GM23248 (cell line): ENCODE results near the gene CCT6B. TPM values are rescaled to one million over a fixed set of nuclear protein-coding genes. Genes with fewer than 3 reads are reported as not detected.

Experiments used
- DNase-seq: peaks from one replicate; pipeline ENCODE4 v3.0.0-alpha.2; 2015
- H2AFZ ChIP-seq: fragments of 200-600 bp; sonication (generic); 2 replicates; pipeline ENCODE4 v1.6.1; 2016; ENCODE audit warnings: antibody characterized with exemption
- H3F3A ChIP-seq: fragments of 200-600 bp; sonication (generic); 2 replicates; pipeline ENCODE4 v1.6.1; 2016; ENCODE audit warnings: mild to moderate bottlenecking, antibody characterized with exemption, mixed run types; ENCODE audit not compliant: insufficient read depth
- H3K27ac ChIP-seq: fragments of 200-600 bp; sonication (generic); 2 replicates; pipeline ENCODE4 v1.5.1; 2016; ENCODE audit warnings: mild to moderate bottlenecking
- H3K27me3 ChIP-seq: fragments of 200-600 bp; sonication (generic); replicated peaks from 2 replicates; pipeline ENCODE4 v1.6.1; 2016; ENCODE audit warnings: mild to moderate bottlenecking; ENCODE audit not compliant: insufficient read depth
- H3K36me3 ChIP-seq: fragments of 200-600 bp; sonication (generic); 2 replicates; pipeline ENCODE4 v1.6.1; 2016; ENCODE audit warnings: low read depth, mild to moderate bottlenecking
- H3K4me1 ChIP-seq: fragments of 200-600 bp; sonication (generic); 2 replicates; pipeline ENCODE4 v1.6.1; 2016; ENCODE audit warnings: mild to moderate bottlenecking; ENCODE audit not compliant: insufficient read depth
- H3K4me2 ChIP-seq: fragments of 200-600 bp; sonication (generic); one replicate; pipeline ENCODE4 v1.6.1; 2016; ENCODE audit warnings: mild to moderate bottlenecking; ENCODE audit not compliant: unreplicated experiment
- H3K4me3 ChIP-seq: fragments of 200-600 bp; sonication (generic); 2 replicates; pipeline ENCODE4 v1.5.1; 2016; ENCODE audit warnings: mild to moderate bottlenecking
- H3K79me2 ChIP-seq: fragments of 200-600 bp; sonication (generic); 2 replicates; pipeline ENCODE4 v1.6.1; 2016; ENCODE audit warnings: mild to moderate bottlenecking; ENCODE audit not compliant: insufficient read depth
- H3K9ac ChIP-seq: fragments of 200-600 bp; sonication (generic); 2 replicates; pipeline ENCODE4 v1.6.1; 2016; ENCODE audit warnings: mild to moderate bottlenecking
- H3K9me2 ChIP-seq: fragments of 200-600 bp; sonication (generic); 2 replicates; pipeline ENCODE4 v1.6.1; 2016; ENCODE audit warnings: mixed run types, mild to moderate bottlenecking, moderate library complexity; ENCODE audit not compliant: insufficient read depth
- H3K9me3 ChIP-seq: fragments of 200-600 bp; sonication (generic); one replicate; pipeline ENCODE4 v1.6.1; 2017; ENCODE audit warnings: low read depth
- H4K20me1 ChIP-seq: fragments of 200-600 bp; sonication (generic); 2 replicates; pipeline ENCODE4 v1.6.0; 2016; ENCODE audit not compliant: insufficient read depth
- EZH2 ChIP-seq: fragments of 200-600 bp; sonication (generic); IDR thresholded peaks from 2 replicates; pipeline ENCODE4 v1.6.1; 2018; ENCODE audit warnings: antibody characterized with exemption, mild to moderate bottlenecking; ENCODE audit not compliant: insufficient read depth, poor library complexity, severe bottlenecking
- EZH2phosphoT487 ChIP-seq: fragments of 200-600 bp; sonication (generic); IDR thresholded peaks from 2 replicates; pipeline ENCODE4 v1.6.1; 2018; ENCODE audit warnings: antibody characterized with exemption, moderate library complexity, mild to moderate bottlenecking, low read depth; ENCODE audit not compliant: insufficient read depth
- WGBS, 2 experiments: methylation state at CpG; one replicate each; pipeline ENCODE4 v1.1.6; 2015 to 2017; ENCODE audit warnings: low lambda C conversion rate in 2 of 2, low coverage in 1 of 2; ENCODE audit errors: missing lambda C conversion rate in 2 of 2; 5-methylcytosine and 5-hydroxymethylcytosine counted together
- in situ Hi-C: fragments of 300-500 bp; cut with MboI; formaldehyde crosslinking; loops from 2 replicates; pipeline ENCODE4 v1.15.0; 2020
- polyA plus RNA-seq: library from polyadenylated mRNA; unstranded; fragments of >200 nt; fragmentation: Nextera tagmentation; extraction: Ambion mirVana; gene quantifications from 2 replicates; pipeline ENCODE4 v1.2.1, GENCODE V29; 2016
- total RNA-seq: library from RNA; depleted of rRNA; stranded (reverse); fragments of >200 nt; shearing (Covaris generic); gene quantifications from 2 replicates; pipeline ENCODE4 v1.2.3, GENCODE V29; 2014

CCT6B gene
- total and polyA plus RNA-seq, 2 experiments from 2014 or later: 2.2 to 3.8 TPM

- Histone ChIP-seq H3K9me2 (no peaks in the 10 kb centered on the region), H3K4me1 (no peaks in the 10 kb centered on the region), H3K27ac (no peak overlapping the region), H3K79me2 (no peaks in the 10 kb centered on the region), H3K4me3 (no peak overlapping the region), H3K9ac (no peak overlapping the region), H2AFZ (no peak overlapping the region), H3K4me2 (no peak overlapping the region), H4K20me1 (no peaks in the 10 kb centered on the region), H3K36me3 (no peaks in the 10 kb centered on the region), H3F3A (no peaks in the 10 kb centered on the region), H3K9me3 (no peaks in the 10 kb centered on the region), H3K27me3 (no peaks in the 10 kb centered on the region)
- TF ChIP-seq EZH2phosphoT487: no peak
- TF ChIP-seq EZH2: no peak
- in situ Hi-C loops: no loop called here
- DNase-seq: no peak
Observed at GRCh38 chr17:34930283-34930682, 31.0 kb downstream of the CCT6B start.

- Histone ChIP-seq H3K4me1 (no peaks in the 10 kb centered on the region), H3K79me2 (no peaks in the 10 kb centered on the region), H4K20me1 (no peaks in the 10 kb centered on the region), H3K36me3 (no peaks in the 10 kb centered on the region), H3K4me3 (no peak overlapping the region), H3K4me2 (no peak overlapping the region), H3K27ac (no peak overlapping the region), H3K9me2 (no peaks in the 10 kb centered on the region), H3F3A (no peaks in the 10 kb centered on the region), H3K27me3 (no peaks in the 10 kb centered on the region), H3K9ac (no peak overlapping the region), H3K9me3 (no peaks in the 10 kb centered on the region), H2AFZ (no peak overlapping the region)
- no peak for DNase-seq
- in situ Hi-C loops: no loop called here
- TF ChIP-seq EZH2phosphoT487: no peak
- no peak for TF ChIP-seq EZH2
- 63 to 72% methylated on average over 3 of the region's 3 CpGs for WGBS, 2 experiments
Observed at GRCh38 chr17:34926661-34927060, 34.6 kb downstream of the CCT6B start.

- in situ Hi-C loops: no loop called here
- Histone ChIP-seq H3K9me3 (no peaks in the 10 kb centered on the region), H3K36me3 (no peaks in the 10 kb centered on the region), H3K79me2 (no peaks in the 10 kb centered on the region), H3K4me2 (no peak overlapping the region), H3F3A (no peaks in the 10 kb centered on the region), H3K4me1 (no peaks in the 10 kb centered on the region), H3K4me3 (no peak overlapping the region), H2AFZ (no peak overlapping the region), H3K27me3 (no peaks in the 10 kb centered on the region), H4K20me1 (no peaks in the 10 kb centered on the region), H3K9ac (no peak overlapping the region), H3K9me2 (no peaks in the 10 kb centered on the region), H3K27ac (no peak overlapping the region)
- DNase-seq: no peak
- WGBS, 2 experiments: 54 to 57% methylated on average over 4 of the region's 4 CpGs
- TF ChIP-seq EZH2phosphoT487: no peak
- TF ChIP-seq EZH2: no peak
Observed at GRCh38 chr17:34920676-34921075, 40.6 kb downstream of the CCT6B start.

- TF ChIP-seq EZH2: no peak
- no peak for TF ChIP-seq EZH2phosphoT487
- no peaks in the 10 kb centered on the region for H3K79me2 ChIP-seq
- H3K4me2 ChIP-seq: no peak overlapping the region
- H3K4me1 ChIP-seq: no peaks in the 10 kb centered on the region
- H3K36me3 ChIP-seq: no peaks in the 10 kb centered on the region
- H3K27ac ChIP-seq: no peak overlapping the region
- DNase-seq: no peak
- no peaks in the 10 kb centered on the region for H3K9me2 ChIP-seq
- no peak overlapping the region for H3K9ac ChIP-seq
- no peaks in the 10 kb centered on the region for H4K20me1 ChIP-seq
- WGBS, 2 experiments: 26 to 35% methylated on average over 1 of the region's 1 CpG
- no peak overlapping the region for H3K4me3 ChIP-seq
- in situ Hi-C loops: no loop called here
- H2AFZ ChIP-seq: no peak overlapping the region
- H3F3A ChIP-seq: no peaks in the 10 kb centered on the region
- H3K27me3 ChIP-seq: no peaks in the 10 kb centered on the region
- no peaks in the 10 kb centered on the region for H3K9me3 ChIP-seq
Observed at GRCh38 chr17:34917381-34917780, 43.9 kb downstream of the CCT6B start.

GRCh38 chr17:34916120-34916519 lies 45.1 kb downstream of the CCT6B start:
- Histone ChIP-seq H2AFZ (no peak overlapping the region), H3K4me1 (no peaks in the 10 kb centered on the region), H3K4me2 (no peak overlapping the region), H3K27ac (no peak overlapping the region), H3K9me3 (no peaks in the 10 kb centered on the region), H4K20me1 (no peaks in the 10 kb centered on the region), H3K9me2 (no peaks in the 10 kb centered on the region), H3K4me3 (no peak overlapping the region), H3K9ac (no peak overlapping the region), H3K36me3 (no peaks in the 10 kb centered on the region), H3F3A (no peaks in the 10 kb centered on the region), H3K27me3 (no peaks in the 10 kb centered on the region), H3K79me2 (no peaks in the 10 kb centered on the region)
- WGBS, 2 experiments: 21 to 36% methylated on average over 2 of the region's 2 CpGs
- no peak for DNase-seq
- TF ChIP-seq EZH2: no peak
- no peak for TF ChIP-seq EZH2phosphoT487
- in situ Hi-C loops: no loop called here
